ENCODE measurements around the gene LPP. TPM values are rescaled to one million over a fixed set of nuclear protein-coding genes. Genes with fewer than 3 reads are reported as not detected.
"Not testable (repeated sequence)": the region's sequence is repeated elsewhere in the genome, so short reads cannot be mapped to it uniquely, and the experiment has no call there.

LPP gene, protein sequence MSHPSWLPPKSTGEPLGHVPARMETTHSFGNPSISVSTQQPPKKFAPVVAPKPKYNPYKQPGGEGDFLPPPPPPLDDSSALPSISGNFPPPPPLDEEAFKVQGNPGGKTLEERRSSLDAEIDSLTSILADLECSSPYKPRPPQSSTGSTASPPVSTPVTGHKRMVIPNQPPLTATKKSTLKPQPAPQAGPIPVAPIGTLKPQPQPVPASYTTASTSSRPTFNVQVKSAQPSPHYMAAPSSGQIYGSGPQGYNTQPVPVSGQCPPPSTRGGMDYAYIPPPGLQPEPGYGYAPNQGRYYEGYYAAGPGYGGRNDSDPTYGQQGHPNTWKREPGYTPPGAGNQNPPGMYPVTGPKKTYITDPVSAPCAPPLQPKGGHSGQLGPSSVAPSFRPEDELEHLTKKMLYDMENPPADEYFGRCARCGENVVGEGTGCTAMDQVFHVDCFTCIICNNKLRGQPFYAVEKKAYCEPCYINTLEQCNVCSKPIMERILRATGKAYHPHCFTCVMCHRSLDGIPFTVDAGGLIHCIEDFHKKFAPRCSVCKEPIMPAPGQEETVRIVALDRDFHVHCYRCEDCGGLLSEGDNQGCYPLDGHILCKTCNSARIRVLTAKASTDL
- 10 to 100 TPM; 24.5 to 26.1 (median 25.4) TPM for polyA plus RNA-seq (ENCODE audit: insufficient read length in 3 of 3)

DNA sequence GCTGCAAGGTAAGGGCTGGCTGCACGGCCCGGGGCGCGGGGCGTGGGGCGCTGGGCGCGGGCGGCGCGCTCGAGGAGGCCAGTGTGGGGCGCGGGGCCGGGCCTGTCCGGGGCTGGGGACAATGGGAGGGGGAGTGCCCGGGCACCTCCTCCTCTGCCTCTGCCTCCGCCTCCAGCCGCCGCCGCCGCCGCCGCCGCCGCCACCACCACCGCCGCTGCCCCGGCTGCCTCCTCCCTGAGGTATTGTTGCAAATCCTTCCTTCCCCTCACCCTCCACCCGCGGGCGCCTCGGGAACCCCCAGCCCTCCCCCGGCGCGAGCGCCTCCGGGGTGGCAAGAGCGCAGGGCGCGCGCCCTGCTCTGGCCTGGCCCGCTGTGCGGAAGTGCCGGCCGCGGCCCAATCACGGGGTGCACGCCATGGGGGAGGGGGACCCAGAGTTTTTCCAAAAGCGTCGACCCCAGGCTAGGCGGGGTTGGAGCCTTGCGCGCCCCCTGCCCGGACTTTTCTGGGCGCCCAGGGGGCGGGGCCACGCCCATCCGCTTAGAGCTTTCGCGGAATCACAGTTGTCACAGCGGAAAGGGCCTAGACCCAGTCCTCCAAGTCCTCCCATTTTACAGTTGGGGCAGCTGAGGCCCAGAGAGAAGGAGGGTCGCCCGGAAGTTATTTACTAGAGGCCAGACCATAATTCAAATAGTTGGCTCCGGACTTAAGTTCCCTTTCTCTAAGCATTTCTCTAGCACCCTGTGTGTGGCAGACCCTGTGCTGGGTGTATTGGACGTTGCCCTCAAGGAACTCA, at the start of gene LPP:
Gene LPP, plus strand, starts transcription at position 144 of the 795 bp plus-strand sequence. CDS start 251,964 bp downstream, outside the sequence.
- peak in 1 of 3 donors; percentile 25 for DNase-seq (ENCODE audit: low read depth in 3 of 3, low spot score in 2 of 3)

DNA sequence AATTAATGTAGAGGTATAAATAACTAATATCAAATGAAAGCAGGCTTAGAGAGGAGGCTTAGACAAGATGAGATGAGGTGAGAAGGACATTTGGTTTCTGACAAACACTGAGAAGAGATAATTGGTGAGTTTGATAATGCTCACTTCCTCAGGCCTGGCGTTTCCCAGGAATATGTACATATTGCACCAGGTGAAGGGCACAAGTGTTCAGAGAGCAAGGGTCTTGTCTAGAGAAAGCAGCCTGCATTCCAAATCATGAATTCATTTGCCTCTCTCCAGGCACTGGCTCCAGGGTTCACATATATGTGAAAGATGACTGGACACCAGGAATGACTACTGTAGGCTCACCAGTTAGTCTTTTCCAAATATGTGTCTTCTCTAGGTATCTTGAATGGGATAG, 48.0 kb upstream of the LPP start:
- no peak for DNase-seq (ENCODE audit: low read depth in 3 of 3, low spot score in 2 of 3)

DNA sequence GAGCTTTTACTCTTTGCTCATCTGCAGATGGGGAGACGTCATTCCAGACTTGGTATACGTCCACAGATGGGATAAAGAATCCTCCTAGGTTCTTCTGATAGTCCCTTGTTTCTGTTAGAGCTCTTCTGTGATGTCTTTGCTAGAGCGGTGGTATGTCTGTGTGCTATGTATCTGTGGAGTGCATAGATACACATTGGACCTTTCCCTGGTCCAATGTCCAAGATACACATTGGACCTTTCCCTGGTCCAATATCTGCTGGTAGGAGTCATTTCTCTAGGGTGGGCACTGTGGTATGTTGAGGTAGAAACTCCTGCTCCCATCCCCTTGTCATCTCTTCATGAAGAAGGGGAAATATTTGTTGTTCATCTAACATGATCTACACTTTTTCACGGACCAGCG, 47.5 kb upstream of the LPP start:
- DNase-seq (ENCODE audit: low read depth in 3 of 3, low spot score in 2 of 3), result no peak

DNA sequence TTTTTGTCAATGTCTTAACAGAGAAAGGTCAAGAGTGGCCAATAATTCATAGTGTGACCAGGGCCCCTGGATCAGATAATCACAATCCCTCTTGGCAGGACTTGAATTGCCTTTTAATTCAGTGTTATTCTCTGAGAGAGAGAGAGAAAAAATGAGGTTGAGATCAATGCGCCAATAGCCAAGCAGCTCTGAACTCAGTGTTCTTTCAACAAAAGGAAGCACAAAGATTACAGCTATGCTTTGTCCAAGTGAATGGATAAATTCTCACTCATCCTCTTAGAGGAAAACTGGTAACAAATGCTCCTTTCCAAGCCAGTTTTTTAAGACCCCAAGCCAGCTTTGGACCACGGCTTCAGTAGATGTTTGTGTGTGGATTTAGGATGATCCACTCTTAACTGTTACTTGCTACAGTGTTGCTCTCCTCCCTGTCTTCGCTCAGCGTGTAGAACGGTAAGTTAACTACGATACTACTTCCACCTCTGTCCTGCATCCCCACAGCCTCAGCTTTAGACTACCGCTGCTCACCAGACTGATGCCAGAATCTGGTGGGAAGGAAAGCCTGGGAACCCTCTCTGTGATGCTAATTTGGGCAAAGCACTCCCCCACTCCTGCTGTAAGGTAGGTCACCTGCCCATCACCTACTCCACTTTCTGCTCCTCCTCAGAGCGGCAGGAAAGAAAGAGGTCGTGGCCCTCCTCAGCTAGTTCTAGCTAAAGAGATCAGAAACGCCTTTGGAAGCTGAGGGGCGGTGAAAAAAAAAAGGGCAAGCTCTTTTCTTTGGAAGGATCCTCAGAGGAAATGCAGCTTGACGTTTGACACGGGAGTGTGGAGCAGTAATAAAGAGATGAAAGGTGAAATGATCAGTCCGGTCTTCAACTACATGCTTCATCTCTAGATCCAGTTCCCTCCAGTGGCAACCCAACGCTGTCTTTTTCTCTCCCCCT, 46.8 kb upstream of the LPP start:
- DNase-seq (ENCODE audit: low read depth in 3 of 3, low spot score in 2 of 3), result no peak

DNA sequence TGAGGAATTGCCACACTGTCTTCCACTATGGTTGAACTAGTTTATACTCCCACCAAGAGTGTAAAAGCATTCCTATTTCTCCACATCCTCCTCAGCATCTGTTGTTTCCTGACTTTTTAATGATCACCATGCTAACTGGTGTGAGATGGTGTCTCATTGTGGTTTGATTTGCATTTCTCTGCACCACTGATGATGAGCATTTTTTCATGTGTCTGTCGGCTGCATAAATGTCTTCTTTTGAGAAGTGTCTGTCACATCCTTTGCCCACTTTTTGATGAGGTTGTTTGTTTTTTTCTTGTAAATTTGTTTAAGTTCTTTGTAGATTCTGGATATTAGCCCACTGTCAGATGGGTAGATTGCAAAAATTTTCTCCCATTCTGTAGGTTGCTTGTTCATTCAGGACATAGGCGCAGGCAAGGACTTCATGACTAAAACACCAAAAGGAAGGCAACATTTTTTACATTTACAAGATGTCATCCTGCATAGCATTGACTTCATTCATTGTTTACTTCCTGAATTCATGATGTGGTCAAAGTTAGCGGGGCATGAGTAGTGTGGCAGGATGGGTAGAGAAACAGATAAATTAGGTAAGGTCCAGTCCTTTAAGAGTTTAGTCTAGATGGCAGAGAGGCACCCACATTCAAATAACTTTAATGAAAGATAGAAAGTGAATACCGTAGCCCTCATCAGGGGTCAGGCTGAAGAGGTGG, 45.1 kb upstream of the LPP start:
- no peak for DNase-seq (ENCODE audit: low read depth in 3 of 3, low spot score in 2 of 3)

DNA sequence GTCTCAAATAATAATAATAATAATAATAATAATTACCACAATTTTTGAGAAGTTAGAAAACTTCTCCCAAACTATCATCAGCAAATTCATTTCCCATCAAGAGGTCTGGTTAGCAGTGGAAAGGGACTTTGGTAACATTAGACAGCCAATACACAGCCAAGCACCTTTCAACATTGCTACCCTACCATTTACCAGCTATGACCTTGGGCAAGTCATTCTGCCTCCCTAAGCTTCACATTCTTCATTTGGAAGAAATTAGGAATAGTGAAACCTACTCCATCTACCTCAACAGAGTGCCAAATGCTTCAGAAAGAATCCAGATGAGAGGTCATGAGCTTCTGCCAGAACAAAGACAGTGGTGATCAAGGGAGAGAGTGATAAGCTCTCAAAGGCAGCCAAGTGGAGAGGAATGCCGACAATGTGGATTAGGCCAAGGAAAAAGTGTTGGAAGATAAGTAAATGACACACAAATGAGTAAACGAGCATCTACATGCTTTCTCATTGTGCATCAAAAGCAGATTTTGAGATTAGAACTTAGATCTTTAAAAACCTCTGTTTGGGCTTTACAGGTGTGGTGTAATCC, 42.9 kb upstream of the LPP start:
- no peak for DNase-seq (ENCODE audit: low read depth in 3 of 3, low spot score in 2 of 3)

DNA sequence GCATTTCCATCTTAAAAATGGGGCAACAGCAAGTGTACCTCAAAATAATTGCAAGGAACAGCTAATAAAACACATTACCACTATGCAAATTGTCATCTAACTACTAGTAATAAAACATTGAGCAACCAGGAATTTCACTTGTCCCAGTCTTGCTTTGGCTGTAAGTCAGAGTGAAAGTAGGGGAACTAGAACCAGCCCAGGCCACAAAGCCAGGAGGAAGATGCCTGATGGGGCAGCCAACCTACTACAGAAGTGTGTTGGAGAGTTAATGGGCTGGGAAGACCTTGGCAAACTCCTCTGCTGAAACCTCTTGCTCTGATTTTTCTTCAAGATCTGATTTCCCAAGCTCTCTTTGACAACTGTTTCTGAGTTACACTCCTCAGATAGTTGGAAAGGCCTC, 40.2 kb upstream of the LPP start:
- no peak for DNase-seq (ENCODE audit: low read depth in 3 of 3, low spot score in 2 of 3)

DNA sequence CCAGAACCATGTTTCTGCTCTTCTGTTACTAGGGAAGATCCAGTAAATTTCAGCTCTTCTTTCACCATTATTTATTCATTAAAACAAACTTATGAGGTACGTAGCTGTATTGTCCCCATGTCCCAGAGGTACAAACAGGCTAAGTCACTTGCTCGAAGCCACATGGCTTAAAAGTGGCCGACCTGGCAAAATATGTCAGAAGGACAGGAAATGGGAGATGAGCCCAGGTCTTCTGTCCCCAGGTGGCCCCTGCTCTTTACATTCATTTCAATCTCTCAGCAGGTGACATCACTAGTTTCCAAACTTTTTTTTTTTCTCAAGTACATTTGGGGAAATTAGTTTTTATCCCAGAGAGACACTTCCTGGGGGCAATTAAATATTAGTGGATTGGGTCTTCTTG, 34.1 kb upstream of the LPP start:
- DNase-seq (ENCODE audit: low read depth in 3 of 3, low spot score in 2 of 3), result no peak

DNA sequence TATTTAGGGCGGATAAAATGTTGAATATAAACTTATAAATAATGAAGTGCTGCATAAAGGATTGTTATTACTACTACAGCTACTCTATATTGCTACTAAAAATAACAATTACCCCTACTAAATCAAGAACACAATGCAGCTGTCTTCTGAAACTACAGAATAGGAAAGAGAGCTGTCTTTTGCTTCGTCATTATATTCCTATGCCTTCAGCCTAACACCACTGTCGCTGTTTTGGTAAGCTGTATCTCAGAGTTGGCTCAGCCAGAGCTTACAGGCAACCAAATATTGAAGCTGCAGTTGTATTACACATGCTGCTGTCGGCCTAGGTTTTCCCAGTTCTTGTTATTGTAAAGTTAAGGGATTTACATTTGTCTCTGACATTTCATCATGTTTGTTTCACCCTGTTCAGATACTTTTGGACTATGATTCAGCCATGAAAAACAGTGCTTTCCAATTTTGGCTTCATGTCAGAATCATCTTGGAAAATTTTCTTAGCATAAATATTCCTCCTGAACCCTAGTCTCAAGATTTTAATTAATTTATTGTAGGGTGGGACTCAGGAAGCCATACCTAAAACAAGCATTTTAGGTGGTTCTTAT, 31.3 kb upstream of the LPP start:
- DNase-seq (ENCODE audit: low read depth in 3 of 3, low spot score in 2 of 3), result no peak

DNA sequence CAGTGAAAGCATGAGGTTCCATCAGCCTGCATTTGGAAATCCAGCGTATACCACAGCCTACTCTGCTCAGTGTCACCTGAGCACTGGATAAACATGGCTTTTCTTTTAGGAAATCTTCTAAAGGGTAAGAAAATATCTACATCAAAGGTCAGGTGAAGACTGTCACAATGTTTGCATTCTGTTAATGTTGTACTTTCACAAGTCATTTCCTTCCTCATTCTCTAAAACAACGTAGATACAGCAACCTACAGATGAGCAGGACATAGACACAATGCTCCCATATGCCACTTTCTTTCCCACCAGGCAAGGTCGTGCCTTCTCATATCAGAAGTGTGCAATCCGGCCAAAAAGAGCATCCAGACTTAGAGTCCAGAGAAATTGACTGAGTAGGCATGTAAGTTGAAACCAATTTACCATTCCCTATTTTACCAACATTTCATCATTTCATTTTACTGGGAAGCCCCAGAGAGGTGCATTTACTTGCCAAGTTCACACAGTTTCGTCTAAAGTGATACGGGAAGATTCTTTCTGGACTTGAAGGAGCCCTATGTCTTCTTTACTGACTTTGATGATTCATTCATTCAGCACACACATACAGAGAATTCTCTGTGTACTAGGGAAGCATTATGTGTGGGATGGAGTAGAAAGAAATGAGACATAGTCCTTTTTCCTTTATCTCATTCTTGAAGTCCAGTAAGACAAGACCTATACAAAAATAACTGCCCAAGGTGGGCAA, 30.6 kb upstream of the LPP start:
- no peak for DNase-seq (ENCODE audit: low read depth in 3 of 3, low spot score in 2 of 3)

DNA sequence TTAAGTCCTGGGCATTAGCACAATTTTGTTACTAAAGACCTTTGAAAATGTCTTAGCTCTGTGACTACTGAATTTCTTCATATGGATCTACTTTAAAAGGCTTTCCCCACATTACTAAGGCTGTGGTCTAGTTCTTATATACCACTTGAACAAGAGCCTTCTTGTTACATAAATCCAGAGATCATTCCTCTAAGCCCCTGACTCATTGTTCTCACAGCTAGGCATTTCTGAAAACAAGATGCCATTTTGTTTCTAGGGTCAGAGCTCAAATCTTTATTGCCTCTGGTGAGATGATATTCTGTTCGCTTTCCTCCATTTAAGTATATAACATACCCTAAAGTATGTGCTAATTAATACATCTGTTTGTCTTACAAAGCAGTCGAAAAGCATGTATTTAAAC, 29.8 kb upstream of the LPP start:
- DNase-seq (ENCODE audit: low read depth in 3 of 3, low spot score in 2 of 3), result no peak

DNA sequence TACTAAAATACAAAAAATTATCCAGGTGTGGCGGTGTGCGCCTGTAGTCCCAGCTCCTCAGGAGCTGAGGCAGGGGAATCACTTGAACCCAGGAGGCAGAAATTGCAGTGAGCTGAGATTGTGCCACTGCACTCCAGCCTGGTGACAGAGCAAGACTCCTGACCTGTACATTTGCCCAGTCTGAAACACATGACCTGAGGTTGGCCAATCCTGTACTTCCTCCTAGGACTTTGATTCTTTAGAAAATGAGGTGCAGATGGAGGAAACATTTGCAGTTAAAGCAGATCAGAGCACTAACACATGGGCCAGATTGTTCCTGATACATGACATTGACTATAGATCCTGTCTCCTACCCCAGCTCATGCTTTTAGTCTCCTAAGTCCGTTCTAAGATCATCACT, 28.9 kb upstream of the LPP start:
- no peak for DNase-seq (ENCODE audit: low read depth in 3 of 3, low spot score in 2 of 3)

DNA sequence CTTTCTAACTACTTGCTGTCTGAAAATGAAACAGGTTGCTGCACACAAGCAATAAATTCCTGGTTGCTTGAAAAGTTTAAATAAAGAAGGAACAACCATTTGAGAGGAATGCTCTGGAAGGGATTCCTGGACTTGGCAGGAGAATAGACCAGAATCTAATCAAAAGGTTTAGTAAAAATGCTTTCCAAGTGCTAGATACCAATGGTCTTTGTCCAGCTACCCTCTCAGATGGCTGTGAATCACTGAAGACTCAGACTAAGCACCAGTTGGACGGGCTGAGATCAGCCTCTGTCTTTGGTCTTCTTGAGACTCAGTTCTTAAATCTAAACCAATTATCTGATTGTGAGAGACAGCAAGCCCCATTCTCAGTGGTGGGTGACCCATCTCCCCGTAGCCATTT, 27.7 kb upstream of the LPP start:
- DNase-seq (ENCODE audit: low read depth in 3 of 3, low spot score in 2 of 3), result no peak

DNA sequence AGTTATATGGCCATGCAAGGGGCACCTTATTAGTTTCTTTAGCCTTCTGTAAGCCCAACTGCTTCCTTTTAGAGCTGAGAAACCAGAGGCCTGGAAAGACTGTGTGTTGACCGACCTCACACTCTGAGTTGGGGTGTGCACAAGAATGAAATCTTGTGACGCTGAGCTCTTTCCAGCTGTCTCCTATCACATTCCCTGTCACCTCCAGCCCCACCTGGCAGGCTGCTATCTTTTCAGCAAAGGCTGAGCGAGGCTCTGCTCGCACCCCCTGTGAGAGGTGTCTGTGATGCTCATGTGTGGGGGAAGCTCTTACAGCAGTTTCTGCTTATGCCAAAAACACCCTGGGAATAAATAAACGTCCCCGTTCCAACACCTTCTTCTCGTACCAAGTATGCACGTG, 27.0 kb upstream of the LPP start:
- no peak for DNase-seq (ENCODE audit: low read depth in 3 of 3, low spot score in 2 of 3)

DNA sequence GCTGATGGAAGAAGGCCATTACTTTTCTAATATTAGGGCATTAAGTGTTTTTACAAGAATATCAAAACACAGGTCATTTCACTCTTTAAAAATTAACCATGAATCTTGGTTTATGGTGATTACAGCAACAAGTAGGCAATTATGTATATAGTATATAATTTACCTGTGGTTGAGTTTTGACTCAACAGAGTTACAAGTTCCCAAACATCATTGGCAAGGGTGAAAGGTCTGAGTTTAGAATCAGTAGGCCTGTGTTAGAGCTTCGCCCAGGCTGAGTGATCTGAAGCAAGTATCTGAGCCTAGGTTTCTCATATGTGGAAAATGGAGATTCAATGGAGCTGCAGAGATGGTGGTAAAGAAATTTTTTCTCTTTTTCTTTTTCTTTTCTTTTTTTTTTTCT, 25.1 kb upstream of the LPP start:
- no peak for DNase-seq (ENCODE audit: low read depth in 3 of 3, low spot score in 2 of 3)

DNA sequence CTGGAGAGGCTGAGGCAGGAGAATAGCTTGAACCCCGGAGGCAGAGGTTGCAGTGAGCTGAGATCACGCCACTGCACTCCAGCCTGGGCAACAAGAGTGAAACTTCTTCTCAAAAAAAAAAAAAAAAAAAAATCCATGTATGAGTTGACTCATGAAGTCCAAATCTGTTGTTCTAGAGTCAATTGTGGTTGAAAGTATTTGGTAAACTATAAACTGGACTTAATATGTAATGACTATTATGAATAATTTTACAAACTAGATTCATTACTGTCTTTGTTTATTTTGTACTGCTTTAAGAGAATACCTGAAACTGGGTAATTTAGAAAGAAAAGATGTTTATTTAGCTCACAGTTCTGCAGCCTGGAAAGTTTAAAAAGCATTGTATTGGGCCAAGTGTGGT, 22.9 kb upstream of the LPP start:
- DNase-seq (ENCODE audit: low read depth in 3 of 3, low spot score in 2 of 3), result not testable (repeated sequence)

DNA sequence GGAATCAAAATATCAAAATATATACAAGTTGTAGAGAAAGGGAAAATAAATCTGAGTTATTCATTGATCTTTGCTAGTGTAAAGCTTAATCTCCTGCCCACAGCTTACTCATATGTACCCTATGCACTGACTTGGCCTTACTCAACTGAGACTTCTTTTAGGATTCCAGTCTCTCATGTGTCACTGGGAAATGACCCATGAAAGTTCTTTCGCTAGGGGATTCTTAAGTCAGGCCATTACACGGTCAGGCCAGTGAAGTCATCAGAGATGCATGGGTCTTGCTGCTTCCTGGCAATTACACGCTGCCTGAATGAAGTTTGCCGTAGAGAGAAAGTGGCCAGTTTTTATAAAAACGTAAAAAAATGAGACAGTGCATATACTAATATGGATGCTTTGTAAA, 20.7 kb upstream of the LPP start:
- DNase-seq (ENCODE audit: low read depth in 3 of 3, low spot score in 2 of 3), result no peak

DNA sequence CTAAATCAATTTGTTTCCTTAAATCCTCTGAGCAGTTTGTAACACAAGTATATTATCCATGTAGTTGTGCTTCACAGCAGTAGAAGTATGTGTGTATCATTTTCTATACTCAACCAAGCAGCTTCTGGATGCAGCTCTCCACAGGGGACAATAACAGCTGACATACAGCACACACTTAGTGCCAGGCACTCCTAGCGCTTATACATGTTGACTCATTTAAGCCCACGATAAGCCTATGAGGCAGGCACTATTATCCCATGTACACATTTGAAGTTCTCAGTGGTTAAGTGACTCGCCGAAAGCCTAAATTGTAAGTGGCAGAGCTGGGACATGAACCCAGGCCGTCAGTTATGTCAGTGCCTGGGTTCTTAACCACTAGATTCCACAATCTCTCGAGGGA, 20.3 kb upstream of the LPP start:
- no peak for DNase-seq (ENCODE audit: low read depth in 3 of 3, low spot score in 2 of 3)

Measured in right renal cortex interstitium (tissue), 3 donors.